ENCODE measurements around the gene CYBRD1.
"Not testable (repeated sequence)": the region's sequence is repeated elsewhere in the genome, so short reads cannot be mapped to it uniquely, and the experiment has no call there.

DNA sequence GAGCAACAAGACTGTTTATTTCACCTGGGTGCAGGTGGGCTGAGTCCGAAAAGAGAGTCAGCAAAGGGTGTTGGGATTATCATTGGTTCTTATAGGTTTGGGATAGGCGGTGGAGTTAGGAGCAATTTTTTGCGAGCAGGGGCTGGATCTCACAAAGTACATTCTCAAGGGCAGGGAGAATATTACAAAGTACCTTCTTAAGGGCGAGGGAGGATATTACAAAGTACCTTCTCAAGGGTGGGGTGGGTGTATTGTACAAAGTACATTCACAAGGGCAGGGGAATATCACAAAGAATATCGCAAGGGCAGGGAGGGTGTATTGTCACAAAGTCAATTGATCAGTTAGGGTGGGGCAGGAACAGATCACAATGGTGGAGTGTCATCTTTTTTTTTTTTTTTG, 24.6 kb upstream of the CYBRD1 start:
- not testable (repeated sequence) for TF ChIP-seq POLR2A (IDR thresholded peaks at IDR 0.05)
- TF ChIP-seq, protein P1, sequence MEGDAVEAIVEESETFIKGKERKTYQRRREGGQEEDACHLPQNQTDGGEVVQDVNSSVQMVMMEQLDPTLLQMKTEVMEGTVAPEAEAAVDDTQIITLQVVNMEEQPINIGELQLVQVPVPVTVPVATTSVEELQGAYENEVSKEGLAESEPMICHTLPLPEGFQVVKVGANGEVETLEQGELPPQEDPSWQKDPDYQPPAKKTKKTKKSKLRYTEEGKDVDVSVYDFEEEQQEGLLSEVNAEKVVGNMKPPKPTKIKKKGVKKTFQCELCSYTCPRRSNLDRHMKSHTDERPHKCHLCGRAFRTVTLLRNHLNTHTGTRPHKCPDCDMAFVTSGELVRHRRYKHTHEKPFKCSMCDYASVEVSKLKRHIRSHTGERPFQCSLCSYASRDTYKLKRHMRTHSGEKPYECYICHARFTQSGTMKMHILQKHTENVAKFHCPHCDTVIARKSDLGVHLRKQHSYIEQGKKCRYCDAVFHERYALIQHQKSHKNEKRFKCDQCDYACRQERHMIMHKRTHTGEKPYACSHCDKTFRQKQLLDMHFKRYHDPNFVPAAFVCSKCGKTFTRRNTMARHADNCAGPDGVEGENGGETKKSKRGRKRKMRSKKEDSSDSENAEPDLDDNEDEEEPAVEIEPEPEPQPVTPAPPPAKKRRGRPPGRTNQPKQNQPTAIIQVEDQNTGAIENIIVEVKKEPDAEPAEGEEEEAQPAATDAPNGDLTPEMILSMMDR (IDR thresholded peaks at IDR 0.05): not testable (repeated sequence)
